Pulmonary artery endothelial cell (primary cell): ENCODE results near the gene ANXA2. TPM values are rescaled to one million over a fixed set of nuclear protein-coding genes. Genes with fewer than 3 reads are reported as not detected.
"Not testable (repeated sequence)": the region's sequence is repeated elsewhere in the genome, so short reads cannot be mapped to it uniquely, and the experiment has no call there.

ENCODE experiments used
- DNase-seq: peaks from one replicate; pipeline ENCODE4 v3.0.0-alpha.2; 2011; ENCODE audit warnings: low read depth, low spot score
- total RNA-seq: library from RNA; depleted of rRNA; stranded (reverse); fragments of >200 nt; gene quantifications from 2 replicates; pipeline ENCODE4 v1.2.3, GENCODE V29; 2014

The ANXA2 gene
- total RNA-seq, result 5,041 and 5,562 TPM in 2 replicates

DNA sequence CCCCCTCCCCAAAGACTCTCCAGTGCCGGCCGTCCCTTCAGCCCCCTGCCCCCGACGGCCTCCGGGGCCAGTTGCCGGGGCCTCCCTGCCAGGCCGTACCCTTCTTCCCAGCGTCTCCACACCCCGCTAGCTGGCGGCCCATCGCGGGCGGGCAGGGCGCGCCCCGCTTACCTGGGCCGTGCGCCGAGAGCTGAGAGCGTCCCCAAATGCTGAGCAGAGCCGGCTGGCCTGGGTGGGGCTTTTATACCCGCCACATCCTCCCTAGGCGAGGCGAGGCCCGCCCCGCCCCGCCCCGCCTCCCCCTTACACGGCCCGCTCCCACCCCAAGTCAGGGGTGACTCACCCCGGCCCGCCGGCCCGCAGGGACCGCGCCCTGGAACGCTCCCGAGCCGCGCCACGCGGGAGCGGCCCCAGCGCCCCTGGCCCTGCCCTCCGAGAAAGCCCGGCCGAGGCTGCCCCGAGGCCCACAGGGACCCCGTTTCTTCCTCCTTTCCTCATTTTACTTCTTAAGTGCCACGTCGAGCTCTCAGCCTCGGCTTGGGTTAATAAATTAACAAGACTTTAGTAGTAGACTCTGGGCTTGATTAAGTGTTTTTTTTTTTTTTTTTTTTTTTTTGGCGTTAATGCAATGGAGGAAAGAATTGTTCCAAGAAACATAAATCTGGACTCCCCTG lies at the start of gene ANXA2:
Gene ANXA2 (minus strand): TSS at position 215 of the 674 bp plus-strand sequence. CDS start 11,911 bp downstream, outside the sequence.
- DNase-seq, result no peak

DNA sequence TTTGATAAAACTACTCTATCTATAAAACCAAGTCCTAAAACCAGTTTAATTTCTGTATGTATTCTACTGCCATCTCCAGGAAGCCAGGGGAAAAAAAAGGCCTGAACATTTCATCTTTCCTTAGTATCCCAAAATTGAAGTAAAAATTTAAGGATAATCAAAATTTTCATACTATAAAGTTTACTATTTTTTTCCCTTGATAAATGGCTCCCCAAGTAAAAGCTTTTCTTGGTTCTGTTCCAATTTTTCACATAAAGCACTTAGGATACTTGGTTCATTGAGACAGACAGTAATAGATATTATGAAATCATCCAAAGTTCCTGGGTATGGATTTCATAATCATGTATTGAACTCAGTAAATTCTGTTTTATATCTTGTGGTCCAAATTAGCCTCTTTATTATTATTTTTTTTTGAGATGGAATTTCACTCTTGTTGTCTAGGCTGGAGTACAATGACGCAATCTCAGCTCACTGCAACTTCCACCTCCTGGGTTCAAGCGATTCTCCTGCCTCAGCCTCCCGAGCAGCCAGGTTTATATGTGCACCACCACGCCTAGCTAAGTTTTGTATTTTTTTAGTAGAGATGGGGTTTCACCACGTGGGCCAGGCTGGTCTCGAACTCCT lies 46.6 kb upstream of the ANXA2 start:
- DNase-seq, result no peak

DNA sequence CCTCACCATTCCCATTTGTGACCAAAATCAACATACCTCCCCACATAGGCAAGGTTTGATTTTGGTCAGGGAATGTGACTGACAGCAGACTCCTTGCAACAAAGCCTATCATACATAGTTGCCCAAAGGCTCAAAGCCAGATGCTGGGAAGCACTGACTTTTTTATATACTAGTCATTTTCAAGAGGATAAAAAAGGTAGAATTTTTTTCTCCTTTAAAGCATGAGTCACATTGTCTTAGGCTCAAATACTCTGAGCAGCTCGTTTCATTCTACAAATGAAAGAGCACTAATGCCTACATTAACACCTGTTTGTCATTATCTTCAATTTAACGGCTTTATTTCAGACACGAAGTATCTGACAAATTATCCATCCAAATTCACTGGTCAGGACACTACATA lies 45.0 kb upstream of the ANXA2 start:
- no peak for DNase-seq

DNA sequence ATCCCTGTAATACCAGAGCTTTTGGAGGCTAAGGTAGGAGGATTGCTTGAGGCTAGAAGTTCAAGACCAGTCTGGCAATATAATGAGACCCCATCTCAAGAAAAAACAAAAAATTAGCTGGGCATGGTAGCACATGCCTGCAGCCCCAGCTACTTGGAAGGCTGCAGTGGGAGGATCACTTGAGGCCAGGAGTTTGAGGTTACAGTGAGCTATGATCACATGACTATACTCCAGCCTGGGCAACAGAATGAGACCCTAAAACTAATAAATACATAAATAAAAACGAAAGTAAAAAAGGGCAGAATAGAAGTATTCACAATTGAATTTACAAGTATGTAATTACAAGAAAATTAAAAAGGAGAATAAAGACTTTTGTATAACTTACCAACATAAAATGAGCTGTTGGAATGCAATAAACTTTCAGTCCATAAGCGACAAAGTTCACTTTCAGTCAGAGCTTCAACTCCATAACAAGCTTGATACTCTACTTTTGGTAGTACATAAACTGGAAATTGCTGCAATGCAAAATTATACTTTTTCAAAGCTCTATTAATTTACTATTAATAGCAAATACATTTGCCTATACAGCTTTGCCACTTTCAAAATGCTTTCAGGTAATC lies 44.4 kb upstream of the ANXA2 start:
- DNase-seq, result no peak

DNA sequence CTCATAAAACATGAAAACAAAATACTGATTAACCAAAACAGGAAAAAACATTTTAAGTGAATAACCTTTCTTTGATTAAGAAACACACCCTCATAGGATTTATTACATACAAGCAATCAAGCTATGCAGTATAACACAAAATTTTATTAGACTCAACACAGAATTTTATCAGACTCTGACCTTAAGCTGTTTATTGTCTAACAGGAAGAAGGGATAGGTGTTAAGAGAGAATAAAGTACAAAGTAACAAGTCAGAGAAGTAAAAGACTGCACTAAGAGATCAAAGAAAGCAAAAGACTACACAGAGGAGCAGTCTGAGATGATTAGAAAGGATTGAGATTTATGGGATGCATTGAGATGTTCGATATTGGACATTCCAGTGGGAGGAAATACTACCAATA lies 43.5 kb upstream of the ANXA2 start:
- DNase-seq, result no peak

DNA sequence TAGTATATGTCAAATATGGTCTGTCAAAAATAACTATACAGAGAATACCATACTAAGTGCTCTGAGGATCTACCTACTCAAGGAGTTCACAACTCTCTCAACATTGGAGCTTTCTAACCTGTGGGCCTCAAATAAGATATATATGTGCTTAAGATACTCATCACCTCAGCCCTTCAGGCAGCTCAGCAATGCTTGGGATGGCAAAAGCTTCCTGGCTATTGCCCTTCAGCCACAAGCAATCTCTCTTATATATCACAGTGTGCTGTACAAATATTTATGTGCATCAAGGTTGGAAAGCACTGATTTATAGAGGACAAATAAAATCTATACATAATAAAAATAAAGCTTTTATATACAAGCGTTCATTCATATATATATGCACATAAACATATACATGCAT lies 40.9 kb upstream of the ANXA2 start:
- DNase-seq, result no peak

DNA sequence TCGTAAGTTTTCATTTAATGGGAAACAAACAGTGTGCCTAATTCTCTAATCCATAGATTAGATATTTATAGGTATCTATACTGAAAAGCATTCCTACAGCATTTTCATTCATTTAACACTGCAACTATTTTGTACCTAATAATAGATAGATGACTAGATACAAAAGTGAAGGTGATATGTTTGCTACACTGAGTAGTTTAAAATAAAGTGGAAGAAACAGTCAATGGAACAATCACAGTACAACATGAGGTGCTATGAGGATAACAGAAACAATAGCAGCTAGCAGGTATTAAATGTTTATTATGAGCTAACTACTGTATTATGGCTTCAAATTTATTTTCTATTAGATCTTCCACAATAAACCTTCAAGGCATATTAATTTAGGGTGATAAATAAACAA lies 31.1 kb upstream of the ANXA2 start:
- no peak for DNase-seq

DNA sequence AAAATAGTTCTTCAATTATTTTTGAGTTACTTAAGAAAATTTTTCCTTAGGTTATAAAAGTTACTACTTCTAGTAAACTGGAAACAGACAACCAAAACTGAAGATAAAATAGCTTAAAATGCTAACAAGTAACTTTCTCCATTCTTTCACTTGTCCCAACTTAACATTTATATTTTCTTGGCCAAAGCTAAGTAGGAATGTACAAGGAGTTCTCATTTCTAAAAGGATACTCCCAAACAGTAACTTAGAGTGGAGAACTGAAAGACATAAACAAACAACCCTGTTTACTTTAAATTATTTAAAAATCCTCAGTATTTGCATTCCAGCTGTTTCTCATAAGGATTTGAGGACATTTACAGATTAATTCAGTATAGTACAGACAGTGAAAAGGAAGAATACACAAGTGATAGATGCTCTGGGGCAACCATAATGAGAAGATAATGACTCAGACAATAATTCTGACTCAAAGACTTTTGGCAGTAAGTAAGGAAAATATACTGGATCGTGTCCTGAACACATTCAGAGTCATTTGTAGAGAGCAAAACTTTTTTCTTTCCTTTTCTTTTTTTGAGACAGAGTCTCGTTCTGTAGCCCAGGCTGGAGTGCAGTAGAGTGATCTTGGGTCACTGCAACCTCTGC lies 29.2 kb upstream of the ANXA2 start:
- DNase-seq, result no peak

DNA sequence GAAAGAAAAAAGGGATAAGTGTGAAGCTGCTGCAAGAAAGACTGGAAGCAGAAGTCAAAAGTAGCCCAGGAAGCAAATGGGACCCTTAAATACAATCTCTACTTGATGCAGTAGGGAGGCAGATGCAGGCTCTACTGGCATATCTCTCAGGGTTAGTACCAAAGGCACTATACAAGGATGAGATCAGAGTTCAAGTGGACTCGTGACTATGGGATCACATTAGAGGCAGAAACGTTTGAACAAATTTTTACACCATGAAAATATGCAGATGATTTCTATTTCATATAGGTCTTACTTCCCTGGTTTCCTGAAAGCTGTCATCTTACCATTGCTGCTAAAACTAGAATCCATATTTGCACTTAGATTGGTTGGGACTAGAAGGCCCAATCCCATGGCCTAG lies 27.7 kb upstream of the ANXA2 start:
- DNase-seq, result no peak

DNA sequence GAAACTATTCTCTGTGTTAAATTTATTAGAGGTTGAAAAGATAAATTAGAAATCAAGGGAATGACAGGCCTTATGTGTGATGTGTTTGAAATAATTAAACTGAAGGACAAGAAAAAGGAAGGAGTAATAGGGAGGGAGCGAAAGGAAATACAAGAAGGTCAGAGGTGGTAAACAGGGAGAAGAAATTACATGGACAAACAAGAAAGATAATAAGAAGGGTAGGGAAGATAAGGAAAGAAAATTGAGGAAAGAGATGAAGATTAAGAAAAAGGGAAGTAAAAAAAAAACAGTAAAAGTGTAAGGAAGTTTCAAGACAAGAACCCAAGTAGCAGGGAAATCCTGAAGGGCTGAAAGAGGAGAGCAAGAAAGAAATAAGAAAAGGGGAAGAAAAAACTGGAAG lies 26.2 kb upstream of the ANXA2 start:
- DNase-seq, result no peak

DNA sequence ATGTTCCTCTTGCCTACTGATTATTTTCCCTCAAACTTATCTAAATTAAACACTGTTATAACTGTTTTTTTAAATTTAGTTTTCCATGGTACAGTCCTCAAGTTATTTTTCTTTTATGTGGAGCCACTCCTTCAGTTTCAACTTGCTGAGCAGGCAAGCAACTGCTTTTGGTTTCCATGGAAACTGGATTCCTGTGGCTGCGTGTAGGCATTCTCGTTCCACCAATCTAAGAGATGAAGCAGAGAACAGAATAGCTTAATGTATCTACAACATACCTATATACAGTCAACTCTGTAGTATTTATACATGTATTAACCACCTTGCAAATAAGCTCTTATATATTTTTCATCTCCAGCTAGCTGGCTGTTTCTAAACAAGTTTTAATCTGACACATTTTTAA lies 25.8 kb upstream of the ANXA2 start:
- no peak for DNase-seq

DNA sequence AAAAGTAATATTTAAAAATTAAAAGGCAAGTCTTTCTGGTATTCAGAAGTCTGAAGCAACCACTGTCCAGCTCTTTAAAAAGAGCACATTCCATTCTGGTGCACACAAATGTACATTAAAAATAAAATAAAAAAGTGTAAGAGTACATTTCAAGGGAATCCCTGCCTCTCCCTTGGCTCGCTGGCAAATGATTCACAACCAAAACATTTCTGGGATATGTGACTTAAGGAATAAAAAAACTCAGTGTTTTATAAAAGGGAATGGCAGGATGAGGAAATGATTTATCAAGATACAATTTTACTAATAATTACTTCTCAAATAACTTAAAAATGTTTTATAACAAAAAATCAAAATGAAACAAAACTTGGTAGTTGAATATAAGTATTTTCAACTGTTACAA lies 23.8 kb upstream of the ANXA2 start:
- DNase-seq, result no peak

DNA sequence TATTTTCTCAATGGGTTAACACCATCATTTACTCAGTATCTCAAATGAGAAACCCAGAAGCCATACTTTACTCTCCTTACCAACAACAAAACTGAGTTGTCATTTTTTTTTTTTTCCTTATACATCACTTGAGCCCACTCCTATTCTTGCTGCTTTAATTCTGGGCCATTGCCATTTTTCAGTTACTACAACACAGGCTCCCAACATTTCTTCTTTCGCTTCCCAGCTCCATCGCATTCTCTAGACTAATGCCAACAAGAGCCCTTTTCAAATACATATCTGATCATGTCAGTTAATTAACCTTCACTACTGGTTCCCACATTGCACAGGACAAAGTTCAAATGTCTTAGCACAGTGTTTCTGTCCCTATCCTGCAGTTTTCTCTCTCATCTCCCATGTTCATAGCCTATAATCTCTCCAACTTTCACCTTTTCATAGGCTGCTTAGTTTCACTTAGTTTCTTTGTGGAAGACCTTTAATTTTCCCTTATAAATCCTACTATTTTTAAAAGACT lies 22.5 kb upstream of the ANXA2 start:
- DNase-seq, result no peak

DNA sequence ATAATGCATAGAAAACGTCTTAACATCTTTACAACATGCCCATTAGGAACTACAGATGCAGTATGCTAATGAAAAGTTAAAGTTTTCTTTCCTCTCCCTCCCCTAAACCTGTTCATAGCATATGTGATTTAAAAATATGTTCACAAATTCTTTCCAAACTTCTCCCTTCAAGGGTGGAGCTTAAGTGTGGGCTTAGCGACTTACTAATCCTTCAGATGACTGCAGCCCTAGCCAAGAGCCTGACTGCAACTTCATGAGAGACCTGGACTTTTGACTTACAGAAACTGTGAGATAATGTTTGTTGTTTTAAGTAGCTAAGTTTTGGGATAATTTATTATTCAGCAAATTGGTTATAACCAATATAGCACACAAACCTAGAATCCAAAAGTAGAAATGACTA lies 22.0 kb upstream of the ANXA2 start:
- DNase-seq, result no peak

DNA sequence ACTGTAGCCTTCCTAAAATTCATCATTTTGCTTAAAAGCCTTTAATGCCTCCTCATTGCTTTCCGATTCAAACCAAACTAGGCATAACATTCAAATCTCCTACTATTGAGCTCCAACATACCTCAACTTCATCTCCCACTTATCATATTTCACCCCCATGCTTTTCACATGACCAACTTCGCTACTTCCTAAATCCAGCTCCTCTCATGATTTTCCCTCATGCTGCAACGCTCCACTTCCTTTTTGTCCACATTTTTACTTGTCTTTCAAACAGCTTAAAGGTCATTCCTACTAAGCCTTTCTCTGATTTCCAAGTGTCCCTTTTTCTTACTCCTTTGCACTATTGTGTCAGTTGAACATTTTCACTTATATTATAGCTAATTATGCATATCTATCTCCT lies 20.3 kb upstream of the ANXA2 start:
- DNase-seq, result no peak

DNA sequence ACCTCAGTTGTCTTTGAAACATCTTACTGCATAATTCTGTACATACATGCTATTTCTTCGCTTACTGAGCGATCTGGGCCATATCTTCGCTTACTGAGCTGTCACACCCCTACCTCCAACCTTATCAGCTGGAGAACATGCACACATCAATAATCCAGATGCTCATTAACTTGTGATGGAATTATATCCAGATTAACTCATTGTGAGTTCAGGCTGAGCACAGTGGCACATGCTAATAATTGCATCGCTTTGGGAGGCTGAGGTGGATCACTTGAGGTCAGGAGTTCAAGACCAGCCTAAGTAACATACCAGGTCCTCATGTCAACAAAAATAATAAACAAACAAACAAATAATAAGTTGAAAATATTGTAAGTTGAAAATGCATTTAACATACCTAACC lies 19.3 kb upstream of the ANXA2 start:
- DNase-seq, result no peak

DNA sequence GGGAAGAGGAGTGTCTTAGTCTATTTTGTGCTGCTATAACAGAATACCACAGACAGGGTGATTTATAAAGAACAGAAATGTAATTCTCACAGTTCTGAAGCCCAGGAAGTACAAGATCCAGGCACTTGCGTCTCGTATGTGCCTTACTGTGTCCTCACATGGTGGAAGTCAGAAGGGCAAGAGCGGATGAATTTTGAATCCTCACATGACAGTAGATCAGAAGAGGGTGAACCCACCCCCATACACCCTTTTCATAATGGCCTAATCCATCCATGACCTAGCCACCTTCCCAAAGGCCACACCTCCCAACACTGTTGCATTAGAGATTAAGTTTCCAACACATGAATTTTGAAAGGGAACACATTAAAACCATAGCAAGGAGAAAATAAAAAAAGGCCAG lies 18.7 kb upstream of the ANXA2 start:
- no peak for DNase-seq

DNA sequence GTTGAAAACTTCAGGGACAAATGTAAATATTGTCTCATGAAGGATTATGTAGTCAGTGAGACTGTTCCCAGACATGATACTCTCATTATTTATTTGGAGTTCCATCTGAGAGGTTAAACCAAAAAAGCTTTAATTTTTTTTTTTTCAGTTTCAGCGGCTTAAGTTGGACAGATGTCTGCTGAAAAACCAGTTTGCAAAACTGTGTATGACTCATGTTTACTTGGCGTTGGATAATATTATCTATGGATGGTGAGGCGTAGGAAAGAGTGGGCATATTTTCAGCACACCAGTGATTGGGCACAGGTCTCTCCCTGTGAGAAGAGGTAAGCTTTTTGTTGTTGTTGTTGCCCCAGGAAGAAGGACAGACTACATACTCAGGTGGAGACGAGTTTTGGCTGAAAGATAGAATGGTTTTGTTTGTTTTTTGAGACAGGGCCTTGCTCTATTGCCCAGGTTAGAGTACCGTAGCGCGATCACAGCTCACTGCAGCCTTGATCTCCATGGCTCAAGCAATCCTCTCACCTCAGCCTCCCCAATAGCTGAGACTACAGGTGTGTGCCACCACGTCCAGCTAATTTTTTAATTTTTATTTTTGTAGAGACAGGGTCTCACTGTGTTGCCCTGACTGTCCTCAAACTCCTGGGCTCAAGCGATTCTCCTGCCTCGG lies 16.4 kb upstream of the ANXA2 start:
- no peak for DNase-seq

DNA sequence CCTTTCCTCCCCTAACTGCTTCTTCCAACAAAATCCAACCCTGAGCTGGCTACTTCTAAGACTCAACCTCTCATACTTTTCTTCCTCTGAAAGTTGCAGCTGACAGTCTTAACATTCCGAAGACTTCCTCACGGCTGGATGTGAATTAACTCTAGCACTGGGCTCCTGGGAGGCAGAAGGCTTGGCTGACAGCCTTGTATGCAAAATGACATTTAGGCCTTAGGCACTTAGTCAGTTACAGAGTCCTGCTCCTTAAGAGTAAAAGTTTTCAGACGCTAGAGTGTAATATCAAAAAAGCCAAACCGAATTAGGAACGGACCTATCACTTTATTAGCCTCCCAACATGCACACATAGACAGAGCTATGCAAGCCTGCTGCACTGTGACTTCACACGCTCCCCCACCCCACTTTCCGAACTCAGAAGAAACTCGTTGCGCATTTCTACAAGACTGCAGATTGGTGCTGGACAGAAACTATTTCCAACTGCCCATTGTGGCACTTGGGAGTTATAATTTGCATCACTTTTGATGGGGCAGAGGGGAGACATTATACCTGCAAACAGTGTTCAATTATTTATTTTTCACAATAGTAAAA lies 15.5 kb upstream of the ANXA2 start:
- DNase-seq, result no peak

DNA sequence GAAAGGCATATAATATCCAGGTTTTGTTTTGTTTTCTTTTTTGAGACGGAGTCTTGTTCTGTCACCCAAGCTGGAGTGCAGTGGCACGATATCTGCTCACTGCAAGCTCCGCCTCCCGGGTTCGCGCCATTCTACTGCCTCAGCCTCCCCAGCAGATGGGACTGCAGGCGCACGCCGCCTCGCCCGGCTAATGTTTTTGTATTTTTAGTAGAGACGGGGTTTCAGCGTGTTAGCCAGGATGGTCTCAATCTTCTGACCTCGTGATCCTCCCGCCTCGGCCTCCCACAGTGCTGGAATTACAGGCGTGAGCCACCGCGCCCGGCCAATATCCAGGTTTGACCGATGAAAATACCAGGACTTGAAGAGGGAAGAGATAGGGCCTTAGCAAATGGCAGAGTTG lies 15.0 kb upstream of the ANXA2 start:
- DNase-seq, result not testable (repeated sequence)

DNA sequence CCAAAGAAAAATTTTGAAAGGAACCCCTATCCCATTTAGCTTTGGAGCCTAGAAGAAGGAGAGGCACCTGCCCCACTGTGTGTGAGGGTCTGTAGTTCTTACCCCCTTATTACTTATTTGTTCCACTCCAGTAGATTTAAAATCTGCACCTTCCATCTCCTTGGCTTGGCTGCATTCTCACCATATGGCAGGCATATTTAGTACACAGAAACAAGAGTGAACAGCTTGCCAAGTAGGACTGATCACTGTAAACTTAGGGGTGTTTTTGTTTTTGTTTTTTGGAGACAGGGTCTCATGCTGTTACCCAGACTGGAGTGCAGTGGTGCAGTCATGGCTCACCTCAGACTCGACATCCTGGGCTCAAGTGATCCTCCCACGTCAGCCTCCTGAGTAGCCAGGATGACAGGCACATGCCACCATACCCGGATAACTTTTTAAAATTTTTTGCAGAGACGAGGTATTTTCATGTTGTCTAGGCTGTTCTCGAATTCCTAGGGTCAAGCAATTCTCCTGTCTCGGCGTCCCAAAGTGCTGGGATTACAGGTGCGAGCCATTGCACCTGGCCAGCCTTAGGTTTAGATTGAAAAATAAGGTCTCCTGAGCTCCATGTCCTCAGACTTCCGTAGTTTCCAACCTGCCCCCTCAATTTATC lies 14.1 kb upstream of the ANXA2 start:
- no peak for DNase-seq
